ENCODE results near the gene SAFB.
A peak's percentile ranks its signal among the peaks of the same experiment; 100 is the strongest.
"Not testable (repeated sequence)": the region's sequence is repeated elsewhere in the genome, so short reads cannot be mapped to it uniquely, and the experiment has no call there.

Gene SAFB

DNA sequence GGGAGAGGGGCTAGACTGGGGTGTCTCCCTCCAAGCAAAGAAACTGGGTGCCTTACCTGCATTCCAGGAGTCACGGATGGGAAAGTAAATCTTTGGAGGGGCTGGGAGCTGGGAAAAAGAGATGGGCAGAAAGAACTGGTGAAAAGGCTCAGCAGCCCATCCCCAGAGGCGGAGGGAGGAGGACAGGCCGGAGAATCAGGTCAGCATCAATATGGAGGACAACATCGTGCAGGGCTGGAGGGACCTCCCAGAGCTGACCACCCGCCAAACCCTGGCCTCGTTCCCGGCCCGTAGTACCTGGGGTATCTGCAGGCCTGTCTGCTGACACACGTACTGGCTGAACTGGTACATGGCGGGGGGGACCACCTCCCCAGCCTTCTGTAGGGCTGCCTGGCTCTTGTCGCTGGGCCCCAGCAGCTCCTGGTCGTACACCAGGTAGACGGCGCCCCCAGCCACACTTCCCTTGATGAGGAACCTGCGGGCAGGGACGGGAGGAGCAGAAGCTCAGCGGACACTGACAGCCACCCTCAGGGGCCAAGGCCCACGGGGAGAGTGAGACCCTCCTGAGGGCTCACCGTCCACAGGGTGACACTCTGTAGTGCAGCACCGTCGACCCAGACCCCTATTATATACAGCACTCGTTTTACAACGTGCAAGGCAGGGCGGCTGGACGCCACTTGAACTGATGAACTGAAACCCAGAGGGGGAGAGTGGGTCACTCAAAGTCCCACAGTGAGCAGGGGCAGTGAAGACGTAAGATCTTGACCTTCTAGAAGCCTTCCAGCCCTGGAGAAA, 56.6 kb downstream of the SAFB start:
- Mint-ChIP-seq H3K4me3 (peak overlapping the region; percentile 88), H3K9me3 (no peaks in the 10 kb centered on the region), H3K4me1 (peaks cover 27% of the 10 kb centered on the region), H3K36me3 (no peaks in the 10 kb centered on the region), H3K27me3 (no peaks in the 10 kb centered on the region), H3K27ac (peak overlapping the region; percentile 96)

DNA sequence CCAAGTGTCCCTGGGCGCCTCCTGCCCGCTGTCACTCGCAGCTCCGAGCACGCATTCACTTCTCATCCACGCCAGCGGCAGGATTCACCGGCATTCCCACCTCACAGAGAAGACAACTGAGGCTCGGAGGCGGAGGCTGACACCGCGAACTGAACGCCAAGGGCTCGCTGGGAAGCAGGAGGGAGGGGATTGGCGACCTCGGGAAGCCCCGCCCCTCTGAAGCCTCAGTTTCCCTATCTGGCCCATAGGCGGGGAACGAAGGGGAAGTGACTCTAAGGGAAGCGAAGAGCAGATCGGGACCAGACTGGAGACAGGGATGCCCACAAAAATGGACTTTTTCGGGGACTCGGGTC, 57.2 kb downstream of the SAFB start:
- H3K4me1 Mint-ChIP-seq = peaks cover 27% of the 10 kb centered on the region

DNA sequence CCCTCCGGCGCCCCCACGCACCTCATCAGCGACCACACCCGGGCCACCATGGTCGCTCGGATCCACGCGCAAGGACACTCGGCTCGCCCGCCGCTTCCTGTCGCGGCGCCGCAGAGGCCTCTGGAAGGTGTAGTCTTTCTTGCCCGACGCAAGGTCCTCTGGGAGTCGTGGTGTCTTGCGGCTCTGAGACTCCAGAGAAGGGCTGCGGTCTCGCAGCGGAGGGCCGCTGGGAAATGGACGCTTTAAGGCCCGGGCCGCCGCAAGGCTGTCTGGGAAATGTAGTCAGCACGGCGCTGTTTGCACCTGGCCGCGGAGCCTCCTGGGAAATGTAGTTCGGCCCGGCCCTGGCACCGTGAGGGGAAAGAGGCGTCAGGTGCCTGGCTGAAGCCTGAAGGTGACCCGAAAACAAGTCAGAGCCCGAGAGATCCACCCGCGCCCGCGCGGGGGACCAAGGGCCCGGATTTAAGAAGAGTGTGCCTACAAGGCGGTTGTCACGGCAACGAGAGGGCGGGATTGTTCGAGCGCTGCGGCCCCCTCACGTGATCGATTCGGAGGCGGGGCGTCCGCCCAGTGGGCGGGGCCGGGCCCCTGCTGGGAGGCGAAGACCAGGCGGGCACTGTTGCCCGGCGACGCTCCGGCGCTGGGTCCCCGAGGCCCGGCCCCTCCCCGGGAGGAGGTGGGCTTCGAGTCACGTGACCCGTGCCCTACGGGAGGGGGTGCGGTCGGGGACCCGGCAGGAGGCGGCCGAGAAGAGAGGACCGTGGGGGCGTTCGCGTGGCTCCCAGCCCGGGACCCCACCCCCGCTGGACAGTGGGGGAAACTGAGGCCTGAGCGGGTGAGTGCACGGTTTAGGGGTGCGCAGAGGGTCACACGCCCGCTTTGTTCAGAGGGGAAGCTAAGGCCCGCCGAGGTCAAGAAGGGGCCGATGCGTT, 57.8 kb downstream of the SAFB start, which contains the start of the genes HSD11B1L and MICOS13:
Gene HSD11B1L, plus strand, starts transcription at position 591 of the 932 bp plus-strand sequence. CDS start 3,806 bp downstream, outside the sequence.
Gene MICOS13, minus strand, starts transcription at position 80 of the 932 bp plus-strand sequence. Its CDS starts 30 bp downstream, at position 50.
- H3K4me1 Mint-ChIP-seq = peaks cover 27% of the 10 kb centered on the region
- H3K9me3 Mint-ChIP-seq = no peaks in the 10 kb centered on the region
- H3K4me3 Mint-ChIP-seq = peak within 1 kb of the TSS; percentile 88
- no peaks in the 10 kb centered on the region for H3K36me3 Mint-ChIP-seq
- peak within 1 kb of the TSS; percentile 96 for H3K27ac Mint-ChIP-seq
- no peaks in the 10 kb centered on the region for H3K27me3 Mint-ChIP-seq

More for the DNA sequence above, 57.2 kb downstream of the SAFB start:
- peak overlapping the region; percentile 88 for H3K4me3 Mint-ChIP-seq
- H3K27me3 Mint-ChIP-seq = no peaks in the 10 kb centered on the region
- H3K36me3 Mint-ChIP-seq = no peaks in the 10 kb centered on the region
- H3K27ac Mint-ChIP-seq = peak overlapping the region; percentile 96
- H3K9me3 Mint-ChIP-seq = no peaks in the 10 kb centered on the region

DNA sequence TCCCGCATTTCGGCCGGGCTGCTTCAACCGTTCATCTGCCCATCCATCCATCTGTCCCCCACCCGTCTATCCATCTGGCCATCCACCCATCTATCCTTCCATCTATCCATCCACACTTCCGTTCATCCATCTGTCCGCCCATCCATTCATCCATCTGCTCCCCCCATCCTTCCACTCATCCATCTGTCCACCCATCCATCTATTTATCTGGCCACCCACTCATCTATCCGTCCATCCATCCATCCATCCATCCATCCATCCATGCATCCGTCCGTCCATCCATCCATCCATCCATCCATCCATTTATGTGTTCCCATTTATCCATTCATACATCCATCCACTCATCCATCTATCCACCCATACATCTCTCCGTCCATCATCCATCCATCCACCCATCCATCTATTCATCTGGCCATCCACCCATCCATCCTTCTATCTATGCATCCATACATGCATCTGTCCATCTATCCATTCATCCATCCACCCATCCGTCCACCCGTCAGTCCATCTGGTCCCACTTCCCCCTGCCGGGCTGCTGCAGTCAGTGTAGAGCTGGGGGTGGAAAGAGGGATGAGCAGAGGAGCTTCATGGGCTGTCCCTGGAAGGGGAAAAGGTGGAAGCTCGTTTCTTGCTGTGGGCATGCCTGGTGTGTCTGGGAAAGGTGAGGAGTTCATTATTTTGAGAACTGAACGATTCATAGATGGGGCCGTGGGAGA, 58.7 kb downstream of the SAFB start:
- Mint-ChIP-seq H3K9me3 (no peaks in the 10 kb centered on the region), H3K4me3 (peak overlapping the region; percentile 74), H3K36me3 (no peaks in the 10 kb centered on the region), H3K27me3 (no peaks in the 10 kb centered on the region), H3K4me1 (peaks cover 27% of the 10 kb centered on the region), H3K27ac (peak overlapping the region; percentile 38)

DNA sequence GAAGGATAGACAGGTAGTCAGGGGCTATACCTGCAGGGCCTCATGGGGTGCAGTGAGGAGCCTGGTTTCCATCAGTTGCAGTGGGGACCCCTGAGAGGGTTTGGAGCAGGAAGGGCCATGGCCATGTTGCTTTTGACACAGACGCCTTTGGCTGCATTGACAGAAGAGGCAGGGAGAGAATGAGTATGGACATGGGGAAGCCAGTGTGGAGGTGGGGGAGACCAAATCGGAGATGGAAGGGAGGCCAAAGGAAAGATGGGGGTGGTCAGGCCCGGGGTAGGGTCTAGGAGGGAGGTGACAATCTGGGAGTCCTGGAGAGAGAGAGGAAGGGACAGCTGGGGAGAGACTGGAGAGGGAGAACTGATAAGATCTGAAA, 59.2 kb downstream of the SAFB start:
- H3K27ac Mint-ChIP-seq = peak overlapping the region; percentile 38
- H3K36me3 Mint-ChIP-seq = no peaks in the 10 kb centered on the region
- peak overlapping the region; percentile 74 for H3K4me3 Mint-ChIP-seq
- no peaks in the 10 kb centered on the region for H3K27me3 Mint-ChIP-seq
- no peaks in the 10 kb centered on the region for H3K9me3 Mint-ChIP-seq
- peaks cover 27% of the 10 kb centered on the region for H3K4me1 Mint-ChIP-seq

DNA sequence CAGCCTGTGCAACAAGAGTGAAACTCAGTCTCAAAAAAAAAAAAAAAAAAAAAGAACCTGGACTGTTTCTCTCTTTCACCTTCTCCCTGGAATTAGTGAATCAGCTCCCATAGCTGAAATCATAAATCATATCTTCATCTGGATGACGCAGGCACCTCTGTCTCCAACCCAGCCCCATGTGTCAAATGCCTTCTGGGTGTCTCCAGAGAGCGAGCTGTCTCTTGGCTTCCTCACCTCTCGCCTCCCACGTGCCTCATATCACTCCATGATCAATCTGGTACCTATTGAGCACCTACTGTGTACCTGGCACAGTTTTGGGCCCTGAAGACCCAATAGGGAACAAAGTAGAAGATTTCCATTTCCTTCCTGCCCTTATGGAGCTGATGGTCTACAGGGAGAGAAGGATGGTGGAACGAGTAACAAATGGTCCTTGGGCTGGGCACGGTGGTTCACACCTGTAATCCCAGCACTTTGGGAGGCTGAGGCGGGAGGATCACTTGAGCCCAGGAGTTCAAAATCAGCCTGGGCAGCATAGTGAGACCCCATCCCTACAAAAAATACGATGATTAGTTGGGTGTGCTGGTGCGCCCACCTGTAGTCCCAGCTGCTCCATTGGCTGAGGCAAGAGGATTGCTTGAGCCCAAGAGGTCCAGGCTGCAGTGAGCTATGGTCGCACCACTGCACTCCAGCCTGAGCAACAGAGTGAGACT, 60.4 kb downstream of the SAFB start:
- Mint-ChIP-seq H3K36me3 (no peaks in the 10 kb centered on the region), H3K4me1 (peaks cover 30% of the 10 kb centered on the region), H3K27me3 (no peaks in the 10 kb centered on the region), H3K9me3 (no peaks in the 10 kb centered on the region), H3K27ac (peak overlapping the region; percentile 76), H3K4me3 (peak overlapping the region; percentile 52)

DNA sequence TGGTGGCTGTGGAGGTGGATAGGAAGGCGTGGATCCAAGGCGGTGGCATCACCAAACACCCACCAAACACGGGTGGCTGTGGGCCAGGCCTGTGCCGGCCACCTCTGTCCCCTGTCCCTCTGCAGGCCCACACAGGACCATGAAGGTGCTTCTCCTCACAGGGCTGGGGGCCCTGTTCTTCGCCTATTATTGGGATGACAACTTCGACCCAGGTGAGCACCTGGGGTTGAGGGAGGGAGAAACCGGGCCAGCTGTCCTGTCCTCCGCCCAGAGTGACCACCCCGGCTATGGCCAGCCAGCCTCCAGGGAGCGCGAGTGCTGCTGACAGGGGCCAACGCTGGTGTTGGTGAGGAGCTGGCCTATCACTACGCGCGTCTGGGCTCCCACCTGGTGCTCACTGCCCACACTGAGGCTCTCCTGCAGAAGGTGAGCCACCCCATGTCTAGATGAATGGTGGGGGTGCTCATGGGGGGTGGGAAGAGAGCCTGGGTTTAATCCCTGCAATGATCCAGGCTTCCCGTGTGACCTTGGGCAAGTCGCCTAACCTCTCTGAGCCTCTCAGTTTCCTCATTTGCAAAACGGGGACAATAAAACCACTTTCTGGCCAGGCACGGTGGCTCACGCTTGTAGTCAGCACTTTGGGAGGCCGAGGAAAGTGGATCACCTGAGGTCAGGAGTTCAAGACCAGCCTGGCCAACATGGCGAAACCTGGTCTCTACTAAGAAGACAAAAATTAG, 62.0 kb downstream of the SAFB start:
- H3K4me3 Mint-ChIP-seq = no peak overlapping the region
- no peaks in the 10 kb centered on the region for H3K27me3 Mint-ChIP-seq
- H3K9me3 Mint-ChIP-seq = no peaks in the 10 kb centered on the region

DNA sequence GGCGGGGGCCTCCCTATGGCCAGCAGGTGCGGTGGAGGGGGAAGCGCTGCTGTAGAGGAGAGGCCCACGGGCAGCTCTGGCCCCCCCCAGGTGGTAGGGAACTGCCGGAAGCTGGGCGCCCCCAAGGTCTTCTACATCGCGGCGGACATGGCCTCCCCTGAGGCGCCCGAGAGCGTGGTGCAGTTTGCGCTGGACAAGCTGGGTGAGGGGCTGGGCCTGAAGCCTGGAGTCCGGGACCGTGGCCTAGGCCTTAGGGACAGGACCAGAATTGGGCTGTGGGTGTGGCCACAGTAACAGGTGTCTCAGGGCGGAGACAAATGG, 63.4 kb downstream of the SAFB start:
- Mint-ChIP-seq H3K27me3 (no peaks in the 10 kb centered on the region), H3K4me3 (peak overlapping the region; percentile 84), H3K27ac (no peak overlapping the region), H3K9me3 (no peaks in the 10 kb centered on the region), H3K36me3 (peaks cover 8% of the 10 kb centered on the region), H3K4me1 (peaks cover 26% of the 10 kb centered on the region)

More for the DNA sequence above, 62.0 kb downstream of the SAFB start:
- Mint-ChIP-seq H3K27ac (no peak overlapping the region), H3K4me1 (peaks cover 30% of the 10 kb centered on the region), H3K36me3 (no peaks in the 10 kb centered on the region)

DNA sequence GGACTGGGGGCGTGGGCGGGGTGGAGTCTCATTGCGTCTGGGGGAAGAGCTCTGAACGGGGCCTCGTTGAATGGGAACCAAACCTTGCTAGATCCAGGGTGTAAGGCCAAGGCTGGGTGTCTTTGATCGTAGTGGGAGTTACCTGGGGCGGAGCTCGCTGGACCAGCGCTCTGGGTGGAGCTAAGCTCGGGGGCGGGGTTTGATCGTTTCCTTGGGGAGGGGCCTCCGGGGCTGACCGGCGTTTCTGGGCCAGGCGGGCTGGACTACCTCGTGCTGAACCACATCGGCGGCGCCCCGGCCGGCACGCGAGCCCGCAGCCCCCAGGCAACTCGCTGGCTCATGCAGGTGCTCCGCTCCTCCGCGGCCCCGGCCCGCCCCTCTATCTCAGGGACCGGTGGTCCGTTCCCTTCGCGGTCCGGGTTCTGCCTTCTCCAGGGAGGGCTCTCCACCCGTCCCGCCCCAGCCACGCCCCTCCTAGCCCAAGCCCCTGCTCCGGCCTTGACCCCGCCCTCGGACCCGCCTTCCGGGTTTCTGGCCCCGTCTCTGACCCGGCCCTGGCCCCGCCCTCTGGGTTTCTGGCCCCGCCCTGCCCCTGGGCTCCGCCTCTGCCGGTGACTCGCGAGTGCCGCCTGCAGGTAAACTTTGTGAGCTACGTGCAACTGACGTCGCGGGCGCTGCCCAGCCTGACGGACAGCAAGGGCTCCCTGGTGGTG, 63.9 kb downstream of the SAFB start:
- H3K9me3 Mint-ChIP-seq = no peaks in the 10 kb centered on the region
- peaks cover 21% of the 10 kb centered on the region for H3K4me1 Mint-ChIP-seq
- no peaks in the 10 kb centered on the region for H3K27me3 Mint-ChIP-seq
- H3K36me3 Mint-ChIP-seq = peaks cover 8% of the 10 kb centered on the region
- no peak overlapping the region for H3K27ac Mint-ChIP-seq
- peak overlapping the region; percentile 84 for H3K4me3 Mint-ChIP-seq

DNA sequence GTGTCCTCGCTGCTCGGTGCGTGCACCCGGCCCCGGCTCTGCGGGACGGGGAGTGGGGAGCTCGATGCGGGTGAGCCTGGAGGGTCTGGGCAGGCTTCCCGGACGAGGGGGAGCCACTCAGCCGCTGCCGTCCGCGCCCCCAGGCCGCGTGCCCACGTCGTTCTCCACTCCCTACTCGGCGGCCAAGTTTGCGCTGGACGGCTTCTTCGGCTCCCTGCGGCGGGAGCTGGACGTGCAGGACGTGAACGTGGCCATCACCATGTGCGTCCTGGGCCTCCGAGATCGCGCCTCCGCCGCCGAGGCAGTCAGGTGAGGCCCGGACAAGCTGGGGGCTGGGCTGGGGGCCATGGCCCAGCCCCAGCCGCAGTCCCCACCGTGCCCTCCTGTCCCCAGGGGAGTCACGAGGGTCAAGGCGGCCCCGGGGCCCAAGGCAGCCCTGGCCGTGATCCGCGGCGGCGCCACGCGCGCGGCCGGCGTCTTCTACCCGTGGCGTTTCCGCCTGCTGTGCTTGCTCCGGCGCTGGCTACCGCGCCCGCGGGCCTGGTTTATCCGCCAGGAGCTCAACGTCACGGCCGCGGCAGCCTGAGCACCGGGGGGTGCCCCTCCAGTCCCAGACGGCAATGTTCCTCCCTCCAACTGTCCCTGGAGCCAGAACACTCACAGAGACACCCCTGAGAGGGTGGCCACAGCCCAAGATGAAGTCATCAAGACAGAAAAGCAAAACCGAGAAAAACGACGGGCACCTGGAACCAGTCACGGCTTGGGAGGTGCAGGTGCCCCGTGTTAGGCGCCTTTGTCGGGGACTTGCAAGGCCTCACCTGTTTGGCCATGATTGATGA, 64.7 kb downstream of the SAFB start:
- Mint-ChIP-seq H3K4me1 (peaks cover 14% of the 10 kb centered on the region), H3K36me3 (peaks cover 12% of the 10 kb centered on the region), H3K27me3 (no peaks in the 10 kb centered on the region), H3K4me3 (peak overlapping the region; percentile 84), H3K9me3 (no peaks in the 10 kb centered on the region), H3K27ac (no peak overlapping the region)

DNA sequence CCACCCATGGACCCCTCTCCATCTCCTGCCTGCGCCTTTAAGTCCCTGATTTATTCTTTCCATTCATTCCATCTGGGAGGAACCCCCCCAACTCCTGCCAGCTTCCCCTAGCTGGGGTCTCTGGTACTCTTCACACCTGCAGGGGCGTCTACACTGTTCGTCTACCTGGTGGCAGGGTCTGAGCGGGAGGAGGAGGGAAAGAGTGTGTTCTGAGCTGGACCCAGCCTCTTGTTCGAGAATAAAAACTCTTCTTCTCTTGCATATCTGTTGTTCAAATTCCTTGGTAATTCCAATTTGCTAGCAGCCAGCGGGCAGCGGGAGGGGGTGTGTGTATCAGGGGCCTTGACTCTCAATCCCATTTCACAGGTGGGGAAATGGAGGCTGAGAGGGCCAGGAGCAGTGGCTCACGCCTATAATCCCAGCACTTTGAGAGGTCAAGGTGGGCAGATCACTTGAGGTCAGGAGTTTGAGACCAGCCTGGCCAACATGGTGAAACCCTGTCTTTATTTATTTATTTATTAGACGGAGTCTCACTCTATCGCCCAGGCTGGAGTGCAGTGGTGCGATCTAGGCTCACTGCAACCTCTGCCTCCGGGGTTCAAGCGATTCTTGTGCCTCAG, 65.5 kb downstream of the SAFB start:
- peak overlapping the region; percentile 72 for H3K4me3 Mint-ChIP-seq
- H3K4me1 Mint-ChIP-seq = peaks cover 11% of the 10 kb centered on the region
- H3K27me3 Mint-ChIP-seq, H3K9me3 Mint-ChIP-seq, H3K27ac Mint-ChIP-seq: not testable (repeated sequence)
- peaks cover 14% of the 10 kb centered on the region for H3K36me3 Mint-ChIP-seq

DNA sequence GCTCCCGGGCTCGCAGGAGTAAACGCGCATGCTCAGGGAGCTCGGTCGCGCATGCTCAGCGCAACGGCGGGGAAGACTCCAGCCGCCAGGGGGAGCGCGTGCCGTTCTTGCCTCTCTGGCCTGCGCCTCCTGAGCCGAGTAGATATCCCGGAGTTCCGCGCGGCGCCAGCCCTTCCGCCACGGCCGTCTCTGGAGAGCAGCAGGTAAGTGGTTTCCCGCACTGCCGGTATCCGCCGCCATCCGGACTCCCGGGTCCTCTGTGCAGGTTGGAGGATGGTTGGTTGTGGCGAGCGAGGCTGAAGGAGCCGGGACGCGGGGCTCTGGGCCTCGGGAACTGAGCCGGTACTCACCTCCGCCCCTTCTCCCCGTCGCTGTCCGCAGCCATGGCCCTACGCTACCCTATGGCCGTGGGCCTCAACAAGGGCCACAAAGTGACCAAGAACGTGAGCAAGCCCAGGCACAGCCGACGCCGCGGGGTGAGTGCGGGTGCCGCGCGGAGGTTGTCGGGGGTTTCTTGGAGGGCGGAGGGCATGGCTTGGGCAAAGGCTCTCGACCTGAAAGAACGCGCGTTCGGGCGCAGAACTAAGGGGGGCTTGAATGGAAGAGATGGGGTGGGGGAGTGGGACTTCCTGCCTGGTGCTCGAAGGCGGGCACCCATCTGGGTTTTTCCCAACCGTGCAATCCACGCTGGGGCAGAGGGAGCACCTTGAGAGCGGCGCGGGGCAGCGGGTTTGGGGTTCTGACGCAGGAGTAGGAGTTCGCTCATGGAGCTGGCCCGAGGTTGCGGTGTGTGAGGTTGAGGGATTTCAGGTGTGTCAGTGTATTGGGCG, 67.5 kb downstream of the SAFB start, which contains the start of gene RPL36:
Gene RPL36, plus strand, starts transcription at position 171 of the 830 bp plus-strand sequence. Its CDS starts 213 bp downstream, at position 384.
- Mint-ChIP-seq H3K27me3 (no peaks in the 10 kb centered on the region), H3K4me3 (peak within 1 kb of the TSS; percentile 98), H3K27ac (peak within 1 kb of the TSS; percentile 99), H3K9me3 (no peaks in the 10 kb centered on the region), H3K4me1 (peaks cover 11% of the 10 kb centered on the region), H3K36me3 (peaks cover 14% of the 10 kb centered on the region)

Measured in activated naive CD4-positive, alpha-beta T cell treated with anti-CD3 and anti-CD28 coated beads, Interleukin-2, amount 50 U/mL, for 24 hours (primary cell).